DND-41 (cell line): ENCODE measurements around the gene RHOF.

Experiments
- CTCF ChIP-seq: IDR thresholded peaks from 2 replicates; pipeline ENCODE4 v1.5.1; 2012; ENCODE audit warnings: borderline replicate concordance, low read length, moderate library complexity, mild to moderate bottlenecking; ENCODE audit not compliant: poor library complexity, severe bottlenecking; ENCODE audit errors: extremely low read depth
- EZH2 ChIP-seq: IDR thresholded peaks from 3 replicates; pipeline ENCODE4 v1.6.1; 2012; ENCODE audit warnings: borderline replicate concordance, low read depth, mild to moderate bottlenecking, moderate library complexity, low read length, inconsistent platforms; ENCODE audit not compliant: severe bottlenecking

- TF ChIP-seq CTCF (no peak), EZH2 (no peak)
These were observed 55.1 kb downstream of the RHOF start for GRCh38 chr12:121738340-121738858.
